Ovary (tissue), 3 donors: Measurements from ENCODE around the gene GFRA1.

Experiments
- CTCF ChIP-seq, 3 donors: fragments of 450-650 bp in 2 of 3; fragments of 200-600 bp in 1 of 3; IDR thresholded peaks; one replicate each; pipeline versions ENCODE4 v1.5.1 to v1.8.0; 2016 to 2022; ENCODE audit warnings: antibody characterized with exemption in 3 of 3, mild to moderate bottlenecking in 1 of 3
- EP300 ChIP-seq: sonication (generic); formaldehyde crosslinking; IDR thresholded peaks from one replicate; pipeline ENCODE4 v1.6.1; 2017; ENCODE audit warnings: antibody characterized with exemption
- donor health status: DM: no; HTN: no; CAD: no.

GRCh38 chr10:116056445-116057293 lies 216.3 kb downstream of the GFRA1 start:
- TF ChIP-seq CTCF (IDR thresholded peaks at IDR 0.05) (no peak), EP300 (no peak)
